ENCODE data around the gene LPIN3. TPM values are rescaled to one million over a fixed set of nuclear protein-coding genes. Genes with fewer than 3 reads are reported as not detected.
A peak's percentile ranks its signal among the peaks of the same experiment; 100 is the strongest.

LPIN3 gene
- total RNA-seq, 6 experiments from 2014 or later = 11.9 to 14.2 (median 13.2) TPM

DNA sequence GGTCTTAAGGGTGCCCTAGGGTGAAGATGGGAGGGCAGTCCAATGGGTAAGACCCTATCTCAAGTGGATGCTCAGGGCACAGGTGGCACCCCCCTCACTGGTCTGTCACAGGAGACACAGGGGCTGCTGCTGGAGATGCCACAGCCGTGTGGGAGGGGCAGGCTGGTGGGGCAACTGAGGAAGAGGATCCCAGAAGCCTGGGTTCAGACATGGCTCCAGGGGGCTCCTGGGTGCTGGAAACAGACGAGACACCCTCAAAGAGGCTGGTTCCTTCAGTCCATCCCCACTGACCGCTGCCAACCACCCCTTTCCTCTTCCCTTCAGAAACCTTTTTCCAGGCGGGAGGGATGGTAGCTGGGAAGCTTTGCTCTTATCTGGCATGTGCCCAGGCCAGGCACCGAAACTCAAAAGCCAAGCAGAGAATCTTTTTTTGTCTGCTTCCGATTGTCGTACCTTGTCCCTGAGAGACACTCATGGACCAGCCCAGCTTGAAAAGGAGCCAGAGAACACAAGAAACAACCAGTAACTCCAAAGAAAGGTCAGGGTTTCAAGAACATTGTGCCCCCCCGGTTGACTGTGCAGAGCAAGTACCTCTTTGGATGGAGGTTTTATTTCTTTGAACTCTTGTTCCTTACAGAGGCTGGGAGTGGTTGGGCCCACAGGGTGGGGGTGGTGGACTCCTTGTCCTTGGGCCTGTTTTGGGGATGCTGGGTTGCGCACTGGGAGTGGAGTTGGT, 54.5 kb downstream of the LPIN3 start:
- DNase-seq = no peak
- Mint-ChIP-seq H3K27ac (no peak overlapping the region), H3K36me3 (ENCODE audit: low read depth) (no peaks in the 10 kb centered on the region), H3K9me3 (no peaks in the 10 kb centered on the region), H3K4me1 (ENCODE audit: low read depth) (peaks cover 15% of the 10 kb centered on the region), H3K27me3 (ENCODE audit: insufficient read depth) (no peaks in the 10 kb centered on the region; the same call in 1 of the 2 replicates), H3K4me3 (no peak overlapping the region)
- TF ChIP-seq, protein P1, sequence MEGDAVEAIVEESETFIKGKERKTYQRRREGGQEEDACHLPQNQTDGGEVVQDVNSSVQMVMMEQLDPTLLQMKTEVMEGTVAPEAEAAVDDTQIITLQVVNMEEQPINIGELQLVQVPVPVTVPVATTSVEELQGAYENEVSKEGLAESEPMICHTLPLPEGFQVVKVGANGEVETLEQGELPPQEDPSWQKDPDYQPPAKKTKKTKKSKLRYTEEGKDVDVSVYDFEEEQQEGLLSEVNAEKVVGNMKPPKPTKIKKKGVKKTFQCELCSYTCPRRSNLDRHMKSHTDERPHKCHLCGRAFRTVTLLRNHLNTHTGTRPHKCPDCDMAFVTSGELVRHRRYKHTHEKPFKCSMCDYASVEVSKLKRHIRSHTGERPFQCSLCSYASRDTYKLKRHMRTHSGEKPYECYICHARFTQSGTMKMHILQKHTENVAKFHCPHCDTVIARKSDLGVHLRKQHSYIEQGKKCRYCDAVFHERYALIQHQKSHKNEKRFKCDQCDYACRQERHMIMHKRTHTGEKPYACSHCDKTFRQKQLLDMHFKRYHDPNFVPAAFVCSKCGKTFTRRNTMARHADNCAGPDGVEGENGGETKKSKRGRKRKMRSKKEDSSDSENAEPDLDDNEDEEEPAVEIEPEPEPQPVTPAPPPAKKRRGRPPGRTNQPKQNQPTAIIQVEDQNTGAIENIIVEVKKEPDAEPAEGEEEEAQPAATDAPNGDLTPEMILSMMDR (IDR thresholded peaks at IDR 0.05) = no peak

DNA sequence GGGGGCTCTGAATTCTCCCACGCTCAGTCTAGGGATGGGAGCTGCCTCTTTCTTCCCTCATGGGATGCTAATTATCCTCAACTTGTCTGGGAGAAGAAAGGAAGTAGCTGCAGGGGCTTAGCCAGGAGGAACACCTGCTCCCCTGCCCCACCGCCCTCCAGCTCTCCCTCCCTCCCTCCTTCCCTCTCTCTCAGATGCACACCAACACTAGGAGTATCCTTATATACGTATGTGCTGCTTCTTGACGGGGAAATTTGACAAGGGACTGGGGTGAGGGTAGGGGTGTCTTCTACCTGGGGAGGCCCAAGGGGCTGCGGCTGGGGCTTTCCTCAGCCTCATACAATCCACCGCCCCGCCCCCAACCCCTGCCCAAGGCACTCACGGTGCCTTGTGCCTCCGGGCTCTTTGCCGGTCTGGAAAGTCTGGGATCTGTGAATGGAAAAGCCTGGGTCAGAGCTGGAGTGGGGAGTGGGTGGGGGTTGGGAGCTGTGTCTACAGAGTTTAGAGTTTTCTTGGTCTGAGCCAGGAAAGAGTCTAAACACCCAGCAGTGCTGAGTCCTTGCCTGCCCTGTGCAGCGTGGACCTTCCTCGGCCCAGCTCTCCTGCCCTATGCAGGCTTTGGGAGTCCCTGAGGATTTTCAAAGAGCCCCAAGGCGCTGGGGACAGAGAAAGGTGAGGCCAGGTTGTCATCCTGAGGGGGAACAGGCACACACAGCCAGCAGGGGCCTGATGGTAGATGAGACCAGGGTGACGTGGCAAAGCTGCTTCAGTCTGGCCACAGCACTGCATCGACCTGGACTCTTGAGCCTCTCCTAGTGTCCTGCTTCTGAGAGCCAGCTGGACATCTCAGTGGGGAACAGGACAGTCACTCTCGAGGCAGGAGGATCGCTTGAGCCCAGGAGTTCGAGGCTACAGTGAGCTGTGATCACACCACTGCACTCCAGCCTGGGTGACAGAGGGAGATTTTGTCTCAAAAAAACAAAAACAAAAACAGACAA, 55.3 kb downstream of the LPIN3 start:
- Mint-ChIP-seq H3K9me3 (no peaks in the 10 kb centered on the region), H3K4me1 (ENCODE audit: low read depth) (peaks cover 15% of the 10 kb centered on the region), H3K4me3 (peak overlapping the region; percentile 75; the same call in 1 of the 2 replicates), H3K36me3 (ENCODE audit: low read depth) (no peaks in the 10 kb centered on the region), H3K27ac (no peak overlapping the region), H3K27me3 (ENCODE audit: insufficient read depth) (no peaks in the 10 kb centered on the region; the same call in 1 of the 2 replicates)
- DNase-seq = no peak
- TF ChIP-seq, protein P1 (IDR thresholded peaks at IDR 0.05) = no peak

DNA sequence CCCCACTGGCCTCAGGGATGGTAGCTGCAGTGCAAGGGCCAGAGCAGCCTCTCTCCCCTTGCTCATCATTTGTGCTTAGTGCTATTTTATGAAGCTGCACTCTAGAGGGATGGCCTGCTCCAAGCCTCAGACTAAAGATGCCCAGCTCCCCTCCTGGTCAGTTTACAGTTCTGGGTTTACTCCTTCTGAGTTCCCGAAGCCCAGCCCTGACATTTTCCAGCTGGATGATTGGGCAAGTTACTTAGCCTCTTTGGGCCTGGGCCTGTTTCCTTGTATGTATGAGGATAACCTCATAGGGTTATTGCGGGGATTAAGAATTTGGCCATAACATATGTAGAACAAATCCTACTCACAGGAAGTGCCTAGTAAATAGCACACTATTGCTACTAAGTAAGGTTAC, 57.8 kb downstream of the LPIN3 start:
- Mint-ChIP-seq H3K9me3 (no peaks in the 10 kb centered on the region), H3K36me3 (ENCODE audit: low read depth) (peaks cover 4% of the 10 kb centered on the region; the same call in 1 of the 2 replicates), H3K27ac (no peak overlapping the region), H3K4me3 (no peak overlapping the region), H3K4me1 (ENCODE audit: low read depth) (peaks cover 5% of the 10 kb centered on the region; the same call in 1 of the 2 replicates), H3K27me3 (ENCODE audit: insufficient read depth) (no peaks in the 10 kb centered on the region; the same call in 1 of the 2 replicates)
- DNase-seq = no peak
- TF ChIP-seq, protein P1 (IDR thresholded peaks at IDR 0.05) = no peak

DNA sequence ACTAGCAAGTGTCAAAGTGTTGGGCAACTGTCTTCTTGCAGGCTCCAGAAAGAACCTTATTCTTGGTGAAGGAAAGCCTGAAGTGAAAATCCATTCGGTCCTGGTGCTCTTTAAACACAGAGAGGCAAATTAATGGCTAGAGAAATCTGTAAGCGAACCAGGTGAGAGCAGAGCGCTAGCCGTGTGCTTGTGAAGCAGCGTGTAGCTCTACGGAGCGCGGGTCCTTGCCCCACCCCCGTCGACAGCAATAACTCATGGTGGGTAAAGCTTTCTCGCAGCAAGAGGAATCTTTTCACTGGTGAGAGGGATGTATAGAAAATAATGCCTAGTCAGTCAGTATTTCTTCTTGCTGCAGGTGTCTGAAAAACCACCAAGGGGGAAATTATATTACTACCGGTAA, 63.0 kb downstream of the LPIN3 start:
- no peak for DNase-seq
- Mint-ChIP-seq H3K27ac (no peak overlapping the region), H3K4me3 (no peak overlapping the region), H3K36me3 (ENCODE audit: low read depth) (peaks cover 5% of the 10 kb centered on the region; the same call in 1 of the 2 replicates), H3K27me3 (ENCODE audit: insufficient read depth) (no peaks in the 10 kb centered on the region; the same call in 1 of the 2 replicates), H3K9me3 (no peaks in the 10 kb centered on the region), H3K4me1 (ENCODE audit: low read depth) (no peaks in the 10 kb centered on the region)
- TF ChIP-seq, protein P1 (IDR thresholded peaks at IDR 0.05) = no peak

DNA sequence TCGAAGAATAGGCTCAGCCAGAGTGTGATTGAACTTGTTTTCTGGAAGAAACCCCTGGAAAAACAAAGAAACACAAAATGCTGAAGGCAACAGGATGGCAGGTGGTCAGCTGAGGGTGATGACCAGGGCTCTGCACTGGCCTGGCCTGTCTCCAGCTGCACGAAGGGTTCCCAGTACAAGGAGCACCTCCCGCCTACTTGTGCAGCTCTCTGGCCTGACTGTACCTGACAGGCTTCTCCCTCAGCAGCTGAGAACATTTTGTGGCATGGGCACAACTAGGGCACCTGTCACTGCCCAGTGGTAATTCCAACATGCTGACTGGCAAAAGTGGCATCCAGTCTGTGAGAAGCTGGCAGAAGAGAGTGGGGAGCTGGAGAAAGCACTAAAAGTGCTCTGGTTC, 64.8 kb downstream of the LPIN3 start:
- DNase-seq = no peak
- H3K27ac Mint-ChIP-seq = no peak overlapping the region

More for the DNA sequence above, 64.8 kb downstream of the LPIN3 start:
- peaks cover 5% of the 10 kb centered on the region; the same call in 1 of the 2 replicates for H3K36me3 Mint-ChIP-seq (ENCODE audit: low read depth)
- H3K9me3 Mint-ChIP-seq = no peaks in the 10 kb centered on the region
- no peaks in the 10 kb centered on the region for H3K27me3 Mint-ChIP-seq (ENCODE audit: insufficient read depth)
- TF ChIP-seq, protein P1 (IDR thresholded peaks at IDR 0.05) = no peak
- no peak overlapping the region for H3K4me3 Mint-ChIP-seq
- peaks cover 2% of the 10 kb centered on the region for H3K4me1 Mint-ChIP-seq (ENCODE audit: low read depth)

Data from HFFc6 (cell line).